CD4-positive, alpha-beta T cell treated with Interleukin-15 for 1 hour (primary cell): Measurements from ENCODE around the gene TENT4B.
"Not testable (repeated sequence)": the region's sequence is repeated elsewhere in the genome, so short reads cannot be mapped to it uniquely, and the experiment has no call there.

Source experiments
- DNase-seq: peaks from one replicate; pipeline ENCODE4 v3.0.0-alpha.2; 2020

The TENT4B gene

GRCh38 chr16:50155925-50156324 is 2.8 kb downstream of the TENT4B start:
- no peak for DNase-seq

GRCh38 chr16:50156590-50156989 is 3.5 kb downstream of the TENT4B start:
- no peak for DNase-seq

- DNase-seq = no peak
Measured at GRCh38 chr16:50160495-50161164, 7.5 kb downstream of the TENT4B start.

- no peak for DNase-seq
Measured at GRCh38 chr16:50161950-50162349, 8.8 kb downstream of the TENT4B start.

GRCh38 chr16:50165473-50165872 is 12.4 kb downstream of the TENT4B start:
- no peak for DNase-seq

GRCh38 chr16:50166511-50167500 is 13.7 kb downstream of the TENT4B start:
- no peak for DNase-seq

- DNase-seq = no peak
Measured at GRCh38 chr16:50167556-50167955, 14.4 kb downstream of the TENT4B start.

- no peak for DNase-seq
Measured at GRCh38 chr16:50169555-50170096, 16.5 kb downstream of the TENT4B start.

- not testable (repeated sequence) for DNase-seq
Measured at GRCh38 chr16:50171773-50172172, 18.7 kb downstream of the TENT4B start.

- no peak for DNase-seq
Measured at GRCh38 chr16:50172195-50172922, 19.3 kb downstream of the TENT4B start.

- no peak for DNase-seq
Measured at GRCh38 chr16:50173316-50173715, 20.2 kb downstream of the TENT4B start.

- no peak for DNase-seq
Measured at GRCh38 chr16:50178491-50178941, 25.4 kb downstream of the TENT4B start.

- no peak for DNase-seq
Measured at GRCh38 chr16:50182441-50182840, 29.3 kb downstream of the TENT4B start.

- DNase-seq = no peak
Measured at GRCh38 chr16:50183316-50183715, 30.2 kb downstream of the TENT4B start.

GRCh38 chr16:50185005-50185505 is 31.9 kb downstream of the TENT4B start:
- no peak for DNase-seq

- DNase-seq = no peak
Measured at GRCh38 chr16:50188619-50189136, 35.6 kb downstream of the TENT4B start.

GRCh38 chr16:50190292-50190691 is 37.2 kb downstream of the TENT4B start:
- DNase-seq = no peak

- DNase-seq = no peak
Measured at GRCh38 chr16:50192386-50193050, 39.4 kb downstream of the TENT4B start.

GRCh38 chr16:50193594-50193993 is 40.5 kb downstream of the TENT4B start:
- no peak for DNase-seq

GRCh38 chr16:50195276-50195675 is 42.2 kb downstream of the TENT4B start:
- no peak for DNase-seq

GRCh38 chr16:50195756-50196155 is 42.6 kb downstream of the TENT4B start:
- DNase-seq = no peak

- no peak for DNase-seq
Measured at GRCh38 chr16:50197582-50197981, 44.5 kb downstream of the TENT4B start.
